Measurements from ENCODE around the gene C4BPA. TPM values are rescaled to one million over a fixed set of nuclear protein-coding genes. Genes with fewer than 3 reads are reported as not detected.

The C4BPA gene
- total RNA-seq, 2 experiments from 2014 or later, result not detected

GRCh38 chr1:207076181-207076955, 27.7 kb upstream of the C4BPA start:
- ChIA-PET CTCF (interaction anchor here (1.3 to 4.1 kb wide), 2 partner anchors 24 to 26 kb away, joined by 3 to 11 read pairs; partner anchors contain the start of gene PFKFB2), POLR2A (no interaction called here)

DNA sequence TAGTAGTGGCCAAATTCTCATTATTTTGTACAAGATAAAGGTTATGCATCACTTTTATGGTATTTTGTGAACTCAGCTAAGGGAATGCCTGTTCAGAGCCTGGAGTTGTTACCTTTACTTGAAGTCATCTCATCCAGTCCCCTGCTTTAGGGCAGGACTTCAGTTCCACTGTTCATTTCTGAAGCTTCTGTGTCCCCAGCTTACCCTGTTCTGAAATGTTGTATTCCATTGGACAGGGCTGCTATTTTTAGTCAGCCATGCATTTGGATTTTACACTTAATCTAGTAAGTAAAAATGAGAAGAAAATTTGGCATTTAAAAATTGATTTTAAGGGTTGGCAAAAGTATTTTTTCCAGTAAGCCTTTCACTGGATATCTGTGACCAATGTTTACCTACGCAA, 27.0 kb upstream of the C4BPA start:
- POLR2A ChIA-PET, result no interaction called here
- CTCF ChIA-PET, result interaction anchor here (1.3 to 4.1 kb wide), 2 partner anchors 24 to 27 kb away, joined by 3 to 11 read pairs; partner anchors contain the start of gene PFKFB2

DNA sequence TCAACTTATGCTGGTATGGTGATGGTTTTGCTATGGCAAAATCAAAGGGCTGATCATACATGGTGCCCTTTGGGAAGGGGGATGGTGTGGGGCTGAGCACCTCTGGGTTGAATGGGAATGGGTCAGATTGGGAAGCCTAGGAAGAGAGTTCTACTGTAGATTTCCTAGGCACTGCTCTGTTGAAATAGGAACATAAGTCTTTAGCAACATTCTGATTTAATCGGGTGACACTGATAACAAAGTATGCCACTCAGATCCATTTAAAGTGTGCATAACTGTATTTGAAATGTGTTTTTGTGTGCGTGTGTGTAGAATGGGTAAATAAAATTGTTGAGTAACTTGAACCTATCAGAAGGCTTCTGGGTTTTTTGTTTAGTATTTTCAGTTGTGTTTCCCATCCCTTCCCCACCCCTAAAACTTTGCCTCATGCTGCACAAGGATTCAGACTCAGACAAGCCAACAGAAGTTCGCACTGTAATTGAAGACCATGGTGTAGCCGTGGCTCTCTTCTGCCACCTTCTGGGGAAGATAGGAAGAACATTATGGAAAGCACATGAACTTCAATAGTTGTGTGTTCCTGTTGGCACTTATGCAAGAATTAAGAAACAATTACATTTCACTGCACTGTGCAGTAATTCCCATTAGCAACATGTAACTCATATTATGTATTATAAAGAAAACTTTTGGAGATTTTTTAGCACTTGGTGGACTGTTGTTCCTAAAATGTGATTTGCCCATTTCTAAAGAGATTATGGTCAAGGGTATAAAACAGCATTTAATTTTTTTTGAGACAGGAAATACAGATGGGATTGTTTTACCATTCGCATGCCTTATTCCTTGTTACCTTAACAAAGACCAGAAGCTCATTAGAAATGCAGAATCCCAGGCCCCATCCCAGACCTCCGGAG, 26.3 kb upstream of the C4BPA start:
- POLR2A ChIA-PET, result interaction anchor here (0.5 kb wide), 1 partner anchor 465 kb away, joined by 3 read pairs; no protein-coding TSS in a partner anchor
- CTCF ChIA-PET, result interaction anchor here (0.6 to 4.1 kb wide), 6 partner anchors 16 to 632 kb away, joined by 3 to 11 read pairs (median 4); partner anchors contain the start of genes CR2 and PFKFB2

DNA sequence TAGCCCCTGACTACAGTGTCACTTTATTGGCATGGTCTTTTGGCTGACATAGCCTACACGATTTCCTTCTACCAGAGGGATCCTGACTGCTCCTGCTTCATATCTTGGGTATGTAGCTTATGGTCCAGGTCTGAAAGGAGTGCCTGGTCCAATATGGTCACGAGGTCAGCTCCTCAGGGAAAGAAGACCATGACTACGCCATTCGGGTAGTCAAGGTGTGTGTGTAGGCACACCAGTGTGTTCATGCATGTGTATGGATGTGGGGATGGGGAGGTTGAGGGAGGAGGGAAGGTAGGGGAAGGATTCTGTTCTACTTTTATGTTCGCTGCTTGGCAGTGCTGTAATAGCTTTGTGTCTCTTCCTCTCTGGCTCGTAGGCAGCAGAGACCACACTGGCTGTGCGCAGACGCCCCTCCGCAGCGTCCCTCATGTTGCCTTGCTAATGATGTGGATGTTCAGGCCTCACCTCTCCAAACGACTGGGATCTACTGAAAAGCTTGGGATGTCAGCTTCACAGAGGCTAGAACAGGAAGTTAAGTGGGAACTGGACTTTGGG, 25.4 kb upstream of the C4BPA start:
- ChIA-PET CTCF (interaction anchor here (0.6 to 1.6 kb wide), 6 partner anchors 17 to 631 kb away, joined by 3 to 7 read pairs (median 4); partner anchors contain the start of genes CR2 and PFKFB2), POLR2A (interaction anchor here (0.5 kb wide), 1 partner anchor 466 kb away, joined by 3 read pairs; no protein-coding TSS in a partner anchor)

DNA sequence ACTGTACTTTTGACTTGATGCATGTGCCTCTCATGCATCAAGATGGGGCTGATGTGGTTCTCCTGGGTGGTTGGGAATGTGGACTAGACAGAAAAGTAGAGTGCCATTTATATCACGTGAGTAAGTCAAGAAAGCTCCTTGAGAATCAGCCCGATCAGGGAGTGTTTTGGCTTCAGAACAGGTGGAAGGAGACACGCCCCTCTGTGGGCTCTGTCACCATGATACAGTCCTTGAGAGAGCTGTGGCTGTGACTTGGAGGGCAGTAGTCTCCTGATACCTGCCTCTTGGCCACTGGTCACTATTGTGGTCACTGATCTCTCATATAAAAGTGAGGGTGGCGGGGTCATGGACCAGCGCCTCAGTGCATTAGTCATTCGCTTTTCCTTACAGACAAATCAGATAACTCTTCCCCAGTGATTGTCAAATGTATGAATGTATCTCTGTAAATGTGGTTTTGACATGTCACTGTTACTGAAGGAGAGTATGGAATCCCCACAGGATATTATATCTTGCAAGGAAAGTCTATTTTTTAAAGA, 24.3 kb upstream of the C4BPA start:
- ChIA-PET CTCF (interaction anchor here (1.2 to 1.6 kb wide), 3 partner anchors 10 to 242 kb away, joined by 3 to 4 read pairs (median 3); partner anchors contain the start of gene CD55), POLR2A (no interaction called here)

DNA sequence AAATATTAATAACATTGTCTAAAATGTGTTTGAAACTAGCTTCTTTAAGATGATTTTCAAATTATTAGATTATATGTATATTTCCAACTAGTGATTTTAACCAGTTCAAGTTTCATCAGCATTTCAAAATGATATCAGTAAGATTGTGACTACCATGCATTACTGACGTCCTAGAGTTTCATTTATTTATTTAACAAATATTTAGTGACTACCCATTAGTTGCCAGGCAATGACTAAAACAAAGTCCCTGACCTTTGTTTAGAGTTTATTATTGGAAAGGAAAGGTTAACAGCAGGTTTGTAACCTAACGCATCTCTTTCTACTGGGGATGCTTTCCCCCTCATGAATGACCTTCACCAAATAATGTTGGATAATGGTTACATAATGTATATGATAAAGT, 22.9 kb upstream of the C4BPA start:
- POLR2A ChIA-PET, result no interaction called here
- CTCF ChIA-PET, result no interaction called here

DNA sequence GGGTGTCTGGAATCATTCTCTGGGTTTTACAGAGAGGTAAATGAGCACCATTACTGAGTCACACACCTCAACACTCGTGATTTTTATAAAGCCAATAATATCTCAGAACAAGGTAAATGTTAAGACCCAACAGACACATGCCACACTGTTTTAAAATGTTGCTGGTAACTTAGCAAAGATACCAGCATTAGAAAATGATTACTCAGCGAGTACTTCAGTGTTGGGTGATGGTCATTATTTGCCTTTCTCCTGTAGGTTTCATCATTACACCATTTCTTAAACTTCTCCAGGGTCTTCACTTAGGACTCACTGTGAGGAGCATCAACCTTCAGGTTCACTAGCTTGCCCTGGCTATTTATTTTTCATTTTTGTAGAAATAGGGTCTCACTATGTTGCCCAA, 22.2 kb upstream of the C4BPA start:
- CTCF ChIA-PET, result interaction anchor here (1.5 kb wide), 1 partner anchor 418 kb away, joined by 6 read pairs; no protein-coding TSS in a partner anchor
- POLR2A ChIA-PET, result no interaction called here

GRCh38 chr1:207084232-207084631, 19.8 kb upstream of the C4BPA start:
- CTCF ChIA-PET, result interaction anchor here (0.7 to 1.7 kb wide), 4 partner anchors 18 to 416 kb away, joined by 3 to 8 read pairs (median 4); no protein-coding TSS in a partner anchor
- POLR2A ChIA-PET, result no interaction called here

GRCh38 chr1:207084701-207085180, 19.3 kb upstream of the C4BPA start:
- ChIA-PET CTCF (interaction anchor here (0.7 to 1.7 kb wide), 4 partner anchors 19 to 415 kb away, joined by 3 to 8 read pairs (median 4); no protein-coding TSS in a partner anchor), POLR2A (no interaction called here)

DNA sequence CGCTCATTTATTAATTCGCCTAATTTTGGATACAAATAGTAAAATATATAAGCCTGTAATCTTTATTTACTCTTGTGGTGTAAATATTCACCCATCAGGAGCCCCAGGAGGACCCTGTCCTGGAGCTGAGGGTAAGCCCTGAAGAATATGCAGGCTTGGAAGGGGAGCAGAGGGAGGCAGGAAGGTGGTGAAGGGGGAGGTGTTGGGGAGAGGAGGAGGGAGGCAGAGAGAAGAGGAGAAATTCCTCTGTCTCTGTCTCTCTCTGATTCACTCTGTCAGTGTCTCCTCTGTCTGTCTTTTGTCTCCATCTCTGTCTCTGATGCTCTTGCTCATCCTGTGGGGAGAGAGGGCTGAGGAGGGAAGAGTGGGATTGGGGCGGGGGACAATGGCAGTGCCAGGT, 18.1 kb upstream of the C4BPA start:
- POLR2A ChIA-PET, result no interaction called here
- CTCF ChIA-PET, result no interaction called here

GRCh38 chr1:207088161-207088560, 15.9 kb upstream of the C4BPA start:
- ChIA-PET CTCF (interaction anchor here (0.6 kb wide), 1 partner anchor 170 kb away, joined by 4 read pairs; no protein-coding TSS in a partner anchor), POLR2A (no interaction called here)

GRCh38 chr1:207088701-207089626, 15.1 kb upstream of the C4BPA start, which contains the start of gene C4BPB:
Gene C4BPB, plus strand, starts transcription at chr1:207088860. Its CDS starts 672 bp downstream, at chr1:207089532.
- ChIA-PET POLR2A (no interaction called here), CTCF (interaction anchor here (0.6 to 0.8 kb wide), 2 partner anchors 9 to 171 kb away, joined by 3 to 4 read pairs; no protein-coding TSS in a partner anchor)

DNA sequence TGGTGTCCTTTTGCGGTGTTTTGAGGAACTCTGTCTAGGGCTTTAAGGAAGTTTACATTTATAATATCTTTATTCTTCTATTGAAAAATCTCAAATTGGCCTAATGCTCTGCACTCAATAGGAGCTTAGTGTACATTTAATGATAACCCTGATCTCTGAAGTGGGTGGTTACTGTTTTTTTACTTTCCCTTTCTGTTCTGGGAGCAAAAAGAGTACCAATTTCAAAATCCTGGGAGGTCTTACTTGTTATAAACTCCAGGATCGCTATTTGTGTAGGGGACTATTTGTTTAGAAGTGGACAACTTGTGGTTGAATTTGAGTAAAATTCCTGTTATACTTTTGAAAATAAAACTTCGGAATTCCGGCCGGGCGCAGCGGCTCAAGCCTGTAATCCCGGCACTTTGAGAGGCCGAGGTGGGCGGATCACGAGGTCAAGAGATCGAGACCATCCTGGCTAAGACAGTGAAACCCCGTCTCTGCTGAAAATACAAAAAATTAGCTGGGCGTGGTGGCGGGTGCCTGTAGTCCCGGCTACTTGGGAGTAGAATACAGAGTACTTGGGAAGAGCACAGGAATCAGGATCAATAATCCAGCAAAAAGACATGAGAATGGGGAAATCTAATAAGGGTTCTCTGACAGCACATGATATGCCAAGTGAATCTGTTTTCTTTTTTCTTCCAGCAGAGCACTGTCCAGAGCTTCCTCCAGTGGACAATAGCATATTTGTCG, 14.2 kb upstream of the C4BPA start:
- CTCF ChIA-PET, result interaction anchor here (0.8 kb wide), 1 partner anchor 10 kb away, joined by 3 read pairs; no protein-coding TSS in a partner anchor
- POLR2A ChIA-PET, result no interaction called here

GRCh38 chr1:207091200-207091908, 12.7 kb upstream of the C4BPA start:
- ChIA-PET POLR2A (no interaction called here), CTCF (interaction anchor here (2.1 kb wide), 1 partner anchor 42 kb away, joined by 4 read pairs; no protein-coding TSS in a partner anchor)

GRCh38 chr1:207093944-207094343, 10.1 kb upstream of the C4BPA start:
- CTCF ChIA-PET, result interaction anchor here (1.1 kb wide), 1 partner anchor 11 kb away, joined by 3 read pairs; no protein-coding TSS in a partner anchor
- POLR2A ChIA-PET, result no interaction called here

GRCh38 chr1:207097871-207098324, 6.1 kb upstream of the C4BPA start:
- ChIA-PET CTCF (interaction anchor here (0.7 to 1.0 kb wide), 3 partner anchors 238 to 402 kb away, joined by 3 read pairs; no protein-coding TSS in a partner anchor), POLR2A (interaction anchor here (0.7 kb wide), 1 partner anchor 49 kb away, joined by 6 read pairs; no protein-coding TSS in a partner anchor)

All from activated CD8-positive, alpha-beta memory T cell treated with anti-CD3 and anti-CD28 coated beads for 36 hours (primary cell).